ENCODE data around the gene MPHOSPH8. TPM values are rescaled to one million over a fixed set of nuclear protein-coding genes. Genes with fewer than 3 reads are reported as not detected.

MPHOSPH8 gene
- total RNA-seq, 1 donor from 2014 or later: 43.6 TPM

DNA sequence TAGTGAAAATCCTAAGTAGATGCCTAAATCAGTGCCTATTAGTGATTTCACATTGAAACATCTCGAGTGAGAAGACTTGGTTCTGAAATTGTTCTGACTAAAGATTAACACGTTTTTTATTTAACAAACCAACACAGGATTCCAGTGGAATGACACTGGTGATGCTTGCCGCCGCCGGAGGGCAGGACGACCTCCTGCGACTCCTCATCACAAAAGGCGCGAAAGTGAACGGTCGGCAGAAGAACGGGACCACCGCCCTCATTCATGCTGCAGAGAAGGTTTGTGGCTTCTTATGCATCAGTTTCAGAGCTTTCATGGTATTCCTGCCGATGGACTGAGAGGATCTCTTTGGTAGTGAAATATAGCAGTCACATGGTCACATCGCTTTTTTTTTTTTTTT, 28.1 kb downstream of the MPHOSPH8 start:
- H3K27ac Mint-ChIP-seq: no peak overlapping the region
- TF ChIP-seq, protein P1, sequence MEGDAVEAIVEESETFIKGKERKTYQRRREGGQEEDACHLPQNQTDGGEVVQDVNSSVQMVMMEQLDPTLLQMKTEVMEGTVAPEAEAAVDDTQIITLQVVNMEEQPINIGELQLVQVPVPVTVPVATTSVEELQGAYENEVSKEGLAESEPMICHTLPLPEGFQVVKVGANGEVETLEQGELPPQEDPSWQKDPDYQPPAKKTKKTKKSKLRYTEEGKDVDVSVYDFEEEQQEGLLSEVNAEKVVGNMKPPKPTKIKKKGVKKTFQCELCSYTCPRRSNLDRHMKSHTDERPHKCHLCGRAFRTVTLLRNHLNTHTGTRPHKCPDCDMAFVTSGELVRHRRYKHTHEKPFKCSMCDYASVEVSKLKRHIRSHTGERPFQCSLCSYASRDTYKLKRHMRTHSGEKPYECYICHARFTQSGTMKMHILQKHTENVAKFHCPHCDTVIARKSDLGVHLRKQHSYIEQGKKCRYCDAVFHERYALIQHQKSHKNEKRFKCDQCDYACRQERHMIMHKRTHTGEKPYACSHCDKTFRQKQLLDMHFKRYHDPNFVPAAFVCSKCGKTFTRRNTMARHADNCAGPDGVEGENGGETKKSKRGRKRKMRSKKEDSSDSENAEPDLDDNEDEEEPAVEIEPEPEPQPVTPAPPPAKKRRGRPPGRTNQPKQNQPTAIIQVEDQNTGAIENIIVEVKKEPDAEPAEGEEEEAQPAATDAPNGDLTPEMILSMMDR (IDR thresholded peaks at IDR 0.05): no peak
- no peaks in the 10 kb centered on the region for H3K27me3 Mint-ChIP-seq
- ATAC-seq (ENCODE audit: low read depth) (no peak), DNase-seq (no peak)
- CTCF ChIA-PET: no interaction called here
- H3K36me3 Mint-ChIP-seq (ENCODE audit: low read depth): peaks cover 82% of the 10 kb centered on the region
- H3K9me3 Mint-ChIP-seq: no peaks in the 10 kb centered on the region
- intact Hi-C loops (cut with micrococcal nuclease): no loop called here
- H3K4me1 Mint-ChIP-seq: no peaks in the 10 kb centered on the region
- no peak overlapping the region for H3K4me3 Mint-ChIP-seq
- POLR2A ChIA-PET: no interaction called here

DNA sequence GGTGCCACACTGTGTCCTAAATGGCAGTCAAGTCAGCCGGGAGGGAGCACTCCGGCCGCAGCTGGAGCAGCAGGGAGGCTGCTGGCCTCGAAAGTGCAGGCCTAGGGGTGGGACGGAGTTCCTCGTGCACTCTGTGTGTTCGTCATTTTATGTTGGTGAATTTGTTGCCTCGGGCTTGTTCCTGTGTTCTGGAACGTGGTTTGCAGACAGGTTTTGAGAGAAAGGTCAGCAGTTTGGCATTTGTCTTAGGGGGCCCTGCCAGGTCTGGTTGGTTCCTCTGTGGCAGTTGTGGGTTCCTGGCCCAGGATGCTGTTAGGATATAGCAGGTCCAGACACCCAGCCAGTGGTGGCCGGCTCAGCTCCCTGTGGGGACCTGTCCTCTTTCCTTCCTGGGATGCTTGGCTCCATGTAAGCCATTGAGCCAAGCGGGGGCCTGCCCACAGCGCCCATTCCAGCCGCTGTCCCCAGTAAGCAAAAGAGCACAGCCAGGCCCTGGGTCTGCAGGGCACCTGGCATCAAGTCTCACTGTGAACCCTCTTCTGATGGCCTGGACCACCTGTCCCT, 30.0 kb downstream of the MPHOSPH8 start:
- POLR2A ChIA-PET: no interaction called here
- CTCF ChIA-PET: no interaction called here
- Mint-ChIP-seq H3K27ac (no peak overlapping the region), H3K4me1 (no peaks in the 10 kb centered on the region), H3K27me3 (no peaks in the 10 kb centered on the region), H3K36me3 (ENCODE audit: low read depth) (peaks cover 93% of the 10 kb centered on the region), H3K4me3 (no peak overlapping the region), H3K9me3 (no peaks in the 10 kb centered on the region)
- TF ChIP-seq, protein P1 (IDR thresholded peaks at IDR 0.05): no peak
- no peak for ATAC-seq (ENCODE audit: low read depth)
- no peak for DNase-seq
- intact Hi-C loops (cut with micrococcal nuclease): no loop called here

DNA sequence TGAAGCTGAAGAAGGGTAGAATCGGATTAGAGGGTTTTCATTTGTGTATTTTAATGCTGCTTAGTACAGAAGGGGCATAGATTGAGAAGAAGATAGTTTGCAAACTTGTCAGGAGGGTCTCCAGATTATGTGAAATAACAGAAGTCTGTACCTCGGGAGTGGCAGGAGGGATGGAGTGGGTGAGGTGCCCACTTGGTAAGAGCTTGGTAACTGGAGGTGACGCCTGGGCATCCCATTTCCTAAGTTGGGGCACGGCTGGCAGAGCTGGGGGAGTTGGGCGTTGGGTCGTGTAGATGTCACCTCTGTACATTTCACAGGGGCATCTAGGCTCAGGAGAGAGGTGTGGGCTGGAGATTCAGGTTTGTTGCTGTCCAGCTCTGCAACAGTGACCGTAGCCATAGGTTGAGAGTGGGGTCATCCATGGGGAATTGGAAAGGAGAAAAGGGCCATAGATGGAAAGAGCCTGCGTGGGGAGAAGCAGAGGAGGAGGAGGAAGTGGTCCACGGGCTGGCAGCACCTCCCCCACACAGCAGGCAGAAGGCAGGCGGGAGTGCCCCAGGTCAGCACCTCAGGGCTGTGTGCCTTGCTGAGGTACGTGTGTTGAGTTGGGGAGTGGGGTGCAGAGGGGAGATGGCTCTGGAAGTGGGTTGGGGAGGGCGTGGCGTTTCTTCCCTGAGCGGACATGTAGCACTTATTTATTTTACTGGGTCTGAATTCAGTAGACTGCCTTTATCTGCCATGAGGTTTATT, 31.2 kb downstream of the MPHOSPH8 start:
- Mint-ChIP-seq H3K27me3 (no peaks in the 10 kb centered on the region), H3K4me3 (no peak overlapping the region), H3K36me3 (ENCODE audit: low read depth) (peaks cover 95% of the 10 kb centered on the region), H3K27ac (peak overlapping the region; percentile 46), H3K4me1 (peaks cover 3% of the 10 kb centered on the region), H3K9me3 (no peaks in the 10 kb centered on the region)
- intact Hi-C loops (cut with micrococcal nuclease): no loop called here
- DNase-seq (no peak), ATAC-seq (ENCODE audit: low read depth) (no peak)
- CTCF ChIA-PET: no interaction called here
- TF ChIP-seq, protein P1 (IDR thresholded peaks at IDR 0.05): no peak
- POLR2A ChIA-PET: no interaction called here

DNA sequence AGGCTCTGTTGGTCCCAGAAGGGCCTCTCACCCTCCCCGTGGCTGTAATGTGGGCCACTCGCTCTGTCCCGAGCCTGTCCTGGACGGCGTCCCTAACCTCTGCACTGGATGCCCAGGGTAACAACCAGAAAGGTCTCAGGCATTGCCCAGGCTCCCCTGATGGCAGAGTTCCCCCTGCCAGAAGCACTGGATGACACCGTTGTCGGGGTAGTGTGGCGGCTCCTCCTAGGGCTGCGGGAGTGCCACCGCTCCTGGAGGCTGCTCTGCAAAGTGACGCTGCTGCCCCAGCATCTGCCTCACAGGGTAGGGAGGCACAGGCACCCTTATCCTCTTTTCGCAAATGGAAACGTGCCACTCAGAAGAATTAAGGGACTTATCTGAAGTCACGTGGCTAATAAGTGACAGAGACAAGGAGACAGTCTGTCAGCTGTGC, 32.0 kb downstream of the MPHOSPH8 start:
- POLR2A ChIA-PET: no interaction called here
- intact Hi-C loops (cut with micrococcal nuclease): no loop called here
- Mint-ChIP-seq H3K4me3 (no peak overlapping the region), H3K4me1 (peaks cover 10% of the 10 kb centered on the region), H3K27ac (no peak overlapping the region), H3K9me3 (no peaks in the 10 kb centered on the region), H3K27me3 (no peaks in the 10 kb centered on the region), H3K36me3 (ENCODE audit: low read depth) (peaks cover 97% of the 10 kb centered on the region)
- TF ChIP-seq, protein P1 (IDR thresholded peaks at IDR 0.05): no peak
- DNase-seq: no peak
- ATAC-seq (ENCODE audit: low read depth): no peak
- CTCF ChIA-PET: no interaction called here

DNA sequence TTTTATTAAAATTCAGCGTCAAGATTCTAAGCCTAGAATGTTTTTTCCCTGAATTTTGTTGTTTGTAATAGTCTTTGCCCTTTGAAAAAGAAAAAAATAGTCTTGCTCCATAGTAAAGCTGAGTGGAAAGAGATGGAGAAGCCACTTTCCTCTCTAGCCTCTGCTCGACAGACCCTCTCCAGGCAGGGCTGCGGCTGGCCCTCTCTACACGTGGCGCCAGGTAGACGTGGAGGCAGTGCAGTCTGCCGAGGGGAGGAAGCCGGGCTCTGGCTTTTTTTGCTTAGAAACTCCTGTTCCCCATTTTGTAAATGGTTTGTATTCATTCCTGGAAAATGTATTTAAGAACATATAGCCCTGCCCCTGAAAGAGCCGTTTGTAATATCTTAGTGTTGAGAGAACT, 35.3 kb downstream of the MPHOSPH8 start:
- POLR2A ChIA-PET: no interaction called here
- Mint-ChIP-seq H3K27ac (peak overlapping the region; percentile 6), H3K9me3 (no peaks in the 10 kb centered on the region), H3K4me1 (peaks cover 16% of the 10 kb centered on the region), H3K4me3 (no peak overlapping the region), H3K36me3 (ENCODE audit: low read depth) (peaks cover 99% of the 10 kb centered on the region), H3K27me3 (no peaks in the 10 kb centered on the region)
- TF ChIP-seq, protein P1 (IDR thresholded peaks at IDR 0.05): no peak
- intact Hi-C loops (cut with micrococcal nuclease): no loop called here
- ATAC-seq (ENCODE audit: low read depth): no peak
- no peak for DNase-seq
- CTCF ChIA-PET: no interaction called here
